H1 (cell line): ENCODE measurements around the gene GRB14. TPM values are rescaled to one million over a fixed set of nuclear protein-coding genes. Genes with fewer than 3 reads are reported as not detected.

Experiments used
- CTCF ChIA-PET: fragments of 300-600 bp; sonication (Branson Sonifier 250); formaldehyde crosslinking; loops from one replicate; lab custom pipeline; 2021; ENCODE audit not compliant: partially characterized antibody; lab: Charles Lee
- POLR2A ChIA-PET: fragments of 300-600 bp; sonication (Branson Sonifier 250); formaldehyde crosslinking; loops from one replicate; lab custom pipeline; 2021; ENCODE audit warnings: inconsistent platforms; ENCODE audit not compliant: partially characterized antibody; lab: Charles Lee
- DNase-seq, 2 experiments: peaks; one replicate each; pipeline versions ENCODE4 v3.0.0 to v3.0.0-alpha.2; 2010 to 2022; ENCODE audit warnings: low spot score in 2 of 2, low read depth in 1 of 2, mixed read lengths in 1 of 2
- FAIRE-seq: peaks from 2 replicates; lab custom pipeline; 2011; peaks lifted over from hg19 to GRCh38; lab: Jason Lieb, UNC
- H2AFZ ChIP-seq: 2 replicates; pipeline ENCODE4 v1.8.1; 2012; ENCODE audit warnings: low read length, inconsistent platforms
- H2AK5ac ChIP-seq: 2 replicates; pipeline ENCODE4 v1.6.1; 2013; ENCODE audit warnings: low read depth, low read length
- H2BK120ac ChIP-seq: replicated peaks from 2 replicates; pipeline ENCODE3; 2013; ENCODE audit warnings: low read depth, low read length, inconsistent platforms
- H2BK12ac ChIP-seq: 2 replicates; pipeline ENCODE4 v1.6.1; 2013; ENCODE audit warnings: low read depth, low read length
- H2BK15ac ChIP-seq: 2 replicates; pipeline ENCODE4 v1.6.1; 2013; ENCODE audit warnings: low read length
- H2BK20ac ChIP-seq: 2 replicates; pipeline ENCODE4 v1.6.1; 2013; ENCODE audit warnings: low read length
- H2BK5ac ChIP-seq: 2 replicates; pipeline ENCODE4 v1.6.1; 2013; ENCODE audit warnings: low read depth, low read length
- H3K14ac ChIP-seq: 2 replicates; pipeline ENCODE4 v1.6.1; 2013; ENCODE audit warnings: inconsistent platforms; ENCODE audit not compliant: insufficient read length
- H3K18ac ChIP-seq: 2 replicates; pipeline ENCODE4 v1.6.1; 2013; ENCODE audit warnings: low read length; ENCODE audit errors: extremely low read depth
- H3K23ac ChIP-seq: 2 replicates; pipeline ENCODE4 v1.6.1; 2013; ENCODE audit warnings: inconsistent platforms; ENCODE audit not compliant: insufficient read length
- H3K23me2 ChIP-seq: 2 replicates; pipeline ENCODE4 v1.6.1; 2013; ENCODE audit warnings: low read depth, low read length
- H3K27ac ChIP-seq: 2 replicates; pipeline ENCODE4 v1.6.1; 2011; ENCODE audit warnings: low read depth, low read length, inconsistent platforms
- H3K27me3 ChIP-seq, 4 experiments: replicated peaks in 1 of 4; 1 replicate in 1 of 4; 2 replicates in 3 of 4; pipeline versions ENCODE4 v1.6.1 to v1.8.1; 2011 to 2013; ENCODE audit warnings: low read length in 3 of 4, mild to moderate bottlenecking in 3 of 4, inconsistent platforms in 2 of 4, mixed read lengths in 2 of 4, moderate library complexity in 1 of 4; ENCODE audit not compliant: control insufficient read depth in 3 of 4, insufficient read depth in 3 of 4; ENCODE audit errors: extremely low read depth in 1 of 4
- H3K36me3 ChIP-seq, 4 experiments: 2 replicates each; pipeline versions ENCODE4 v1.6.1 to v1.8.1; 2011 to 2013; ENCODE audit warnings: mild to moderate bottlenecking in 4 of 4, low read length in 3 of 4, moderate library complexity in 2 of 4, control low read depth in 1 of 4, inconsistent platforms in 1 of 4; ENCODE audit not compliant: insufficient read depth in 4 of 4, control insufficient read depth in 2 of 4
- H3K4ac ChIP-seq: replicated peaks from 2 replicates; pipeline ENCODE3; 2013; ENCODE audit warnings: low read length, low read depth, mixed read lengths, inconsistent platforms; ENCODE audit not compliant: insufficient read length
- H3K4me1 ChIP-seq, 4 experiments: replicated peaks in 1 of 4; 1 replicate in 1 of 4; 2 replicates in 3 of 4; pipeline versions ENCODE4 v1.6.1 to v1.8.1; 2011 to 2013; ENCODE audit warnings: low read length in 3 of 4, inconsistent platforms in 2 of 4, mixed read lengths in 1 of 4; ENCODE audit not compliant: insufficient read depth in 4 of 4, control insufficient read depth in 3 of 4
- H3K4me2 ChIP-seq, 2 experiments: 2 replicates each; pipeline versions ENCODE4 v1.6.1 to v1.8.1; 2011 to 2013; ENCODE audit warnings: low read depth in 2 of 2, low read length in 2 of 2, control low read depth in 1 of 2, inconsistent platforms in 1 of 2, mild to moderate bottlenecking in 1 of 2; ENCODE audit not compliant: insufficient read depth in 1 of 2
- H3K4me3 ChIP-seq, 4 experiments: fragments of 200-600, 300-600 bp in 1 of 4; sonication (generic), shearing (Covaris generic), sonication (Bioruptor Twin) in 1 of 4; 2 replicates each; pipeline versions ENCODE4 v1.5.1 to v1.8.1; 2011 to 2016; ENCODE audit warnings: low read length in 4 of 4, low read depth in 3 of 4, control low read depth in 2 of 4, inconsistent platforms in 2 of 4, mild to moderate bottlenecking in 2 of 4, mixed read lengths in 1 of 4, moderate library complexity in 1 of 4; ENCODE audit not compliant: insufficient read depth in 2 of 4; ENCODE audit errors: extremely low read depth in 1 of 4
- H3K56ac ChIP-seq: replicated peaks from 2 replicates; pipeline ENCODE3; 2013; ENCODE audit warnings: low read depth, mild to moderate bottlenecking, mixed read lengths, low read length, inconsistent platforms; ENCODE audit not compliant: insufficient read length
- H3K79me1 ChIP-seq: 2 replicates; pipeline ENCODE4 v1.6.1; 2013; ENCODE audit warnings: low read depth, low read length, control low read depth
- H3K79me2 ChIP-seq, 2 experiments: 2 replicates each; pipeline versions ENCODE4 v1.6.1 to v1.8.1; 2012 to 2013; ENCODE audit warnings: low read length in 2 of 2, mild to moderate bottlenecking in 2 of 2, inconsistent platforms in 1 of 2; ENCODE audit not compliant: insufficient read depth in 2 of 2, control insufficient read depth in 1 of 2
- H3K9ac ChIP-seq, 4 experiments: replicated peaks in 1 of 4; 1 replicate in 1 of 4; 2 replicates in 3 of 4; pipeline versions ENCODE4 v1.6.1 to v1.8.1; 2011 to 2013; ENCODE audit warnings: low read depth in 3 of 4, low read length in 3 of 4, control low read depth in 2 of 4, mild to moderate bottlenecking in 2 of 4, moderate library complexity in 2 of 4, inconsistent platforms in 1 of 4; ENCODE audit errors: extremely low read depth in 1 of 4
- H3K9me3 ChIP-seq, 2 experiments: 2 replicates each; pipeline versions ENCODE4 v1.6.1 to v1.8.1; 2012 to 2013; ENCODE audit warnings: mild to moderate bottlenecking in 2 of 2, moderate library complexity in 2 of 2, control low read depth in 1 of 2, inconsistent platforms in 1 of 2, low read depth in 1 of 2, low read length in 1 of 2, mixed read lengths in 1 of 2; ENCODE audit not compliant: insufficient read depth in 2 of 2
- H4K20me1 ChIP-seq, 2 experiments: replicated peaks in 1 of 2; 2 replicates each; pipeline versions ENCODE3 to v1.8.1; 2011 to 2013; ENCODE audit warnings: inconsistent platforms in 2 of 2, low read length in 2 of 2, mild to moderate bottlenecking in 1 of 2; ENCODE audit not compliant: insufficient read depth in 2 of 2, control insufficient read depth in 1 of 2
- H4K5ac ChIP-seq: 2 replicates; pipeline ENCODE4 v1.6.1; 2013; ENCODE audit warnings: low read length, low read depth, mixed read lengths, inconsistent platforms; ENCODE audit not compliant: insufficient read length
- H4K8ac ChIP-seq: 2 replicates; pipeline ENCODE4 v1.8.0; 2013; ENCODE audit warnings: mild to moderate bottlenecking, moderate library complexity, low read length, inconsistent platforms; ENCODE audit not compliant: insufficient read depth; ENCODE audit errors: extremely low read depth
- H4K91ac ChIP-seq: replicated peaks from 2 replicates; pipeline ENCODE3; 2013; ENCODE audit warnings: low read length, mixed read lengths, inconsistent platforms; ENCODE audit not compliant: insufficient read length
- BCL11A ChIP-seq, 2 experiments: IDR thresholded peaks; one replicate each; pipeline ENCODE4 v1.6.1; 2011; ENCODE audit warnings: low read depth in 2 of 2, low read length in 2 of 2, mild to moderate bottlenecking in 2 of 2
- CBX8 ChIP-seq: fragments of 300-800, 300-1000 bp; sonication (generic); IDR thresholded peaks from 2 replicates; pipeline ENCODE4 v1.7.1; 2016; ENCODE audit warnings: low read depth, low read length, borderline replicate concordance
- CHD2 ChIP-seq: IDR thresholded peaks from 2 replicates; pipeline ENCODE4 v1.6.1; 2012; ENCODE audit warnings: low read length, improper control_type of control experiment
- EP300 ChIP-seq, 2 experiments: IDR thresholded peaks; 1 replicate in 1 of 2; 2 replicates in 1 of 2; pipeline ENCODE4 v1.6.1; 2011 to 2012; ENCODE audit warnings: low read depth in 2 of 2, low read length in 2 of 2, mild to moderate bottlenecking in 2 of 2, borderline replicate concordance in 1 of 2, inconsistent platforms in 1 of 2, moderate library complexity in 1 of 2
- GABPA ChIP-seq: IDR thresholded peaks from 2 replicates; pipeline ENCODE4 v1.6.1; 2011; ENCODE audit warnings: mild to moderate bottlenecking, low read length, moderate library complexity, borderline replicate concordance; ENCODE audit not compliant: insufficient read depth
- GTF2F1 ChIP-seq: IDR thresholded peaks from 2 replicates; pipeline ENCODE4 v1.6.1; 2012; ENCODE audit warnings: low read depth, low read length, improper control_type of control experiment, borderline replicate concordance
- JUND ChIP-seq: IDR thresholded peaks from 2 replicates; pipeline ENCODE4 v1.6.1; 2011; ENCODE audit warnings: mild to moderate bottlenecking, improper control_type of control experiment, low read length
- NRF1 ChIP-seq: IDR thresholded peaks from 2 replicates; pipeline ENCODE4 v1.6.1; 2011; ENCODE audit warnings: mild to moderate bottlenecking, low read depth, low read length, improper control_type of control experiment
- RFX5 ChIP-seq: IDR thresholded peaks from 2 replicates; pipeline ENCODE4 v1.6.1; 2011; ENCODE audit warnings: low read depth, low read length, improper control_type of control experiment, borderline replicate concordance
- RXRA ChIP-seq: IDR thresholded peaks from 2 replicates; pipeline ENCODE4 v1.6.1; 2011; ENCODE audit warnings: low read depth, mild to moderate bottlenecking, low read length, moderate library complexity; ENCODE audit not compliant: insufficient read depth
- SIN3A ChIP-seq, 2 experiments: IDR thresholded peaks in 1 of 2; conservative IDR thresholded peaks in 1 of 2; 2 replicates each; pipeline ENCODE4 v1.6.1; 2011 to 2012; ENCODE audit warnings: low read length in 2 of 2, improper control_type of control experiment in 1 of 2, low read depth in 1 of 2, mild to moderate bottlenecking in 1 of 2
- SIX5 ChIP-seq: IDR thresholded peaks from 2 replicates; pipeline ENCODE4 v1.6.1; 2011; ENCODE audit warnings: mild to moderate bottlenecking, low read depth, low read length
- SP1 ChIP-seq: IDR thresholded peaks from 2 replicates; pipeline ENCODE4 v1.6.1; 2011; ENCODE audit warnings: low read depth, low read length
- ZNF274 ChIP-seq: IDR thresholded peaks from 2 replicates; pipeline ENCODE4 v1.7.0; 2012; ENCODE audit warnings: low read length, borderline replicate concordance; ENCODE audit errors: extremely low read depth
- WGBS, 2 experiments: shearing (Covaris generic) in 1 of 2; methylation state at CpG; one replicate each; pipeline versions ENCODE4 v1.1.6 to v1.1.7; 2013 to 2015; ENCODE audit warnings: low lambda C conversion rate in 2 of 2, mixed read lengths in 2 of 2, inconsistent platforms in 1 of 2, low coverage in 1 of 2, missing lambda C conversion rate in 1 of 2; ENCODE audit not compliant: insufficient replicate concordance in 2 of 2, insufficient coverage in 1 of 2, insufficient read length in 1 of 2; ENCODE audit errors: extremely low coverage in 1 of 2, missing lambda C conversion rate in 1 of 2; 5-methylcytosine and 5-hydroxymethylcytosine counted together
- polyA plus RNA-seq, 7 experiments: library from polyadenylated mRNA; depleted of rRNA in 3 of 7; stranded (reverse) in 5 of 7; unstranded in 2 of 7; fragments of >200 nt in 5 of 7; fragments of 200-250 nt in 2 of 7; gene quantifications; 1 replicate in 5 of 7; 2 replicates in 1 of 7; 4 replicates in 1 of 7; pipeline versions ENCODE4 v1.2.1 to v1.2.3, GENCODE V29; 2011 to 2013; ENCODE audit warnings: missing spikeins in 2 of 7, mixed read lengths in 2 of 7
- total RNA-seq: library from RNA; stranded (reverse); fragmentation: NEBNext Ultra II Directional; extraction: Animal tissue kit (Norgen Biotek cat#: 25700); gene quantifications from 2 replicates; pipeline ENCODE4 v1.2.1, GENCODE V29; 2021
- TF ChIP-seq, protein P1 (sequence below): IDR thresholded peaks from 2 replicates; pipeline ENCODE4 v1.6.1; 2012; ENCODE audit warnings: inconsistent platforms

GRB14 gene
- total and polyA plus RNA-seq, 2 of the 8 experiments (the other 6 are each of a cell fraction or from before 2014, with no cell fraction given), result 2.5 to 11.6 TPM

DNA sequence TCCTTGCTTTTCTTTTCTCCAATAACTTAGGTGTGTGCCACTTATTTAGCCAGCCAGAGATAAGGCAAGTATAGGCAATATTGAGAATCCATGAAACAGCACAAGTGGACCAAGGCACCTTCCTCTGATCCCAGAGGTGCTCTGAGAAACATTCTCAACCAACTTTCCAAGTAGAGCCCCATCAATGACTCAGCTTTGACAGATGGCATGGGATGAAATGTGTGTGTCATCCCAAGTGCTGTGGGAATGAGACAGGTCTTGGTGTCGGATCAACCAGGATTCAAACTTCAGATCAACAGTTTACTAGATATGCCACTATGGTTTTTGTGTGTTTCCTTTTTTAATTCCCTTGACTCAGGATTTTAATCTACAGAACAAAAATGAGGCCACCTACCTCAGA lies 164.0 kb downstream of the GRB14 start:
- no peak overlapping the region for H3K4me2 ChIP-seq
- no peak overlapping the region for H3K23ac ChIP-seq
- no peak overlapping the region for H3K4ac ChIP-seq
- no peak overlapping the region for H2BK15ac ChIP-seq
- H3K4me3 ChIP-seq, result no peak overlapping the region
- H3K9me3 ChIP-seq, result no peaks in the 10 kb centered on the region
- H3K27me3 ChIP-seq, result no peaks in the 10 kb centered on the region
- ChIA-PET CTCF (no interaction called here), POLR2A (no interaction called here)
- no peak overlapping the region for H2BK5ac ChIP-seq
- no peak overlapping the region for H4K91ac ChIP-seq
- no peaks in the 10 kb centered on the region for H3K79me1 ChIP-seq
- no peak overlapping the region for H4K8ac ChIP-seq
- no peak overlapping the region for H2AK5ac ChIP-seq
- no peak overlapping the region for H2AFZ ChIP-seq
- FAIRE-seq (no peak), DNase-seq (no peak)
- no peak overlapping the region for H3K18ac ChIP-seq
- H3K56ac ChIP-seq, result no peak overlapping the region
- peaks cover 0 to 4% (median 0%) of the 10 kb centered on the region in 4 experiments; a peak in 2 of 7 replicates for H3K4me1 ChIP-seq
- H3K79me2 ChIP-seq, result no peaks in the 10 kb centered on the region
- H4K5ac ChIP-seq, result no peak overlapping the region
- no peaks in the 10 kb centered on the region for H4K20me1 ChIP-seq
- no peaks in the 10 kb centered on the region for H3K23me2 ChIP-seq
- no peak overlapping the region for H3K27ac ChIP-seq
- H3K14ac ChIP-seq, result no peak overlapping the region
- no peak overlapping the region for H2BK12ac ChIP-seq
- H3K9ac ChIP-seq, result no peak overlapping the region
- no peak overlapping the region for H2BK20ac ChIP-seq
- H2BK120ac ChIP-seq, result no peak overlapping the region
- 100% methylated on average over 1 of the region's 1 CpG; no CpG with 5 or more reads in 1 of the 2 experiments for WGBS, 2 experiments
- no peaks in the 10 kb centered on the region for H3K36me3 ChIP-seq
- TF ChIP-seq CHD2 (no peak), ZNF274 (no peak), JUND (no peak), CBX8 (no peak), GTF2F1 (no peak), GABPA (no peak), EP300 (IDR thresholded peaks at IDR 0.05; ENCODE audit: borderline replicate concordance in 1 of 2, low read depth in 2 of 2, low read length in 2 of 2) (no peak), BCL11A (IDR thresholded peaks at IDR 0.05; ENCODE audit: low read depth in 2 of 2, low read length in 2 of 2) (no peak), NRF1 (no peak), RXRA (no peak), SP1 (no peak), SIN3A (conservative IDR thresholded peaks at IDR 0.05 in 1 of 2, IDR thresholded peaks at IDR 0.05 in 1 of 2; ENCODE audit: low read depth in 1 of 2, low read length in 2 of 2) (no peak), SIX5 (no peak), RFX5 (no peak)
- TF ChIP-seq, protein P1, sequence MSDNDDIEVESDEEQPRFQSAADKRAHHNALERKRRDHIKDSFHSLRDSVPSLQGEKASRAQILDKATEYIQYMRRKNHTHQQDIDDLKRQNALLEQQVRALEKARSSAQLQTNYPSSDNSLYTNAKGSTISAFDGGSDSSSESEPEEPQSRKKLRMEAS, result no peak
